Trophoblast cell (in vitro differentiated cells and primary cell): ENCODE measurements around the gene CMTM1.

Experiments used
- DNase-seq, 2 donors: peaks; one replicate each; pipeline ENCODE4 v3.0.0-alpha.2; 2016
- H2AFZ ChIP-seq: 2 replicates; pipeline ENCODE4 v1.6.1; 2013; ENCODE audit warnings: low read length, moderate library complexity, mild to moderate bottlenecking; ENCODE audit not compliant: insufficient read depth, poor library complexity
- H2AK5ac ChIP-seq: 2 replicates; pipeline ENCODE4 v1.6.1; 2013; ENCODE audit warnings: mild to moderate bottlenecking, low read length
- H2BK120ac ChIP-seq: 2 replicates; pipeline ENCODE4 v1.6.1; 2013; ENCODE audit warnings: low read length, mild to moderate bottlenecking, moderate library complexity; ENCODE audit not compliant: insufficient read depth, poor library complexity
- H2BK12ac ChIP-seq: 2 replicates; pipeline ENCODE4 v1.6.1; 2013; ENCODE audit warnings: mild to moderate bottlenecking, low read length, moderate library complexity
- H2BK5ac ChIP-seq: 2 replicates; pipeline ENCODE4 v1.6.1; 2013; ENCODE audit warnings: low read length, low read depth, moderate library complexity, mild to moderate bottlenecking; ENCODE audit not compliant: poor library complexity
- H3K14ac ChIP-seq: 2 replicates; pipeline ENCODE4 v1.6.1; 2013; ENCODE audit warnings: mild to moderate bottlenecking, low read length
- H3K18ac ChIP-seq: 2 replicates; pipeline ENCODE4 v1.6.1; 2013; ENCODE audit warnings: mild to moderate bottlenecking, low read length
- H3K23ac ChIP-seq: 2 replicates; pipeline ENCODE4 v1.6.1; 2013; ENCODE audit warnings: low read length
- H3K27ac ChIP-seq: 2 replicates; pipeline ENCODE4 v1.5.1; 2013; ENCODE audit warnings: low read depth, mild to moderate bottlenecking, inconsistent platforms, low read length, moderate library complexity
- H3K27me3 ChIP-seq: 2 replicates; pipeline ENCODE4 v1.6.1; 2013; ENCODE audit warnings: inconsistent platforms, mild to moderate bottlenecking, low read length, moderate library complexity; ENCODE audit not compliant: insufficient read depth
- H3K36me3 ChIP-seq, 2 experiments: 1 replicate in 1 of 2; 2 replicates in 1 of 2; pipeline ENCODE4 v1.6.1; 2013; ENCODE audit warnings: low read length in 2 of 2, mild to moderate bottlenecking in 2 of 2, moderate library complexity in 1 of 2; ENCODE audit not compliant: insufficient read depth in 2 of 2, control insufficient read depth in 1 of 2
- H3K4ac ChIP-seq: 2 replicates; pipeline ENCODE4 v1.6.1; 2013; ENCODE audit warnings: low read depth, mild to moderate bottlenecking, low read length, moderate library complexity
- H3K4me1 ChIP-seq, 2 experiments: 1 replicate in 1 of 2; 2 replicates in 1 of 2; pipeline ENCODE4 v1.6.1; 2013; ENCODE audit warnings: low read length in 2 of 2, mild to moderate bottlenecking in 2 of 2, moderate library complexity in 1 of 2; ENCODE audit not compliant: insufficient read depth in 2 of 2, control insufficient read depth in 1 of 2
- H3K4me2 ChIP-seq: 2 replicates; pipeline ENCODE4 v1.6.1; 2013; ENCODE audit warnings: inconsistent platforms, mild to moderate bottlenecking, low read length, moderate library complexity
- H3K4me3 ChIP-seq: 2 replicates; pipeline ENCODE4 v1.5.1; 2013; ENCODE audit warnings: mild to moderate bottlenecking, low read depth, low read length, inconsistent platforms
- H3K79me1 ChIP-seq: one replicate; pipeline ENCODE4 v1.6.1; 2013; ENCODE audit warnings: low read length
- H3K79me2 ChIP-seq: 2 replicates; pipeline ENCODE4 v1.6.1; 2013; ENCODE audit warnings: low read length, mild to moderate bottlenecking; ENCODE audit not compliant: control insufficient read depth, insufficient read depth, poor library complexity
- H3K9ac ChIP-seq: 2 replicates; pipeline ENCODE4 v1.6.1; 2013; ENCODE audit warnings: mild to moderate bottlenecking, low read length
- H3K9me3 ChIP-seq: 2 replicates; pipeline ENCODE4 v1.6.1; 2013; ENCODE audit warnings: low read depth, mild to moderate bottlenecking, control low read depth, inconsistent platforms, low read length; ENCODE audit not compliant: insufficient read depth
- H4K12ac ChIP-seq: 2 replicates; pipeline ENCODE4 v1.6.1; 2013; ENCODE audit warnings: low read depth, mild to moderate bottlenecking, low read length, moderate library complexity
- H4K8ac ChIP-seq: 2 replicates; pipeline ENCODE4 v1.6.1; 2013; ENCODE audit warnings: low read depth, mild to moderate bottlenecking, low read length, moderate library complexity
- H4K91ac ChIP-seq: one replicate; pipeline ENCODE4 v1.6.1; 2013; ENCODE audit warnings: low read depth, mild to moderate bottlenecking, low read length, moderate library complexity
- WGBS: extraction: QIAGEN DNeasy Blood & Tissue Kit; methylation state at CpG from one replicate; pipeline ENCODE4 v1.1.7; 2013; ENCODE audit warnings: missing lambda C conversion rate; ENCODE audit not compliant: insufficient read length, insufficient coverage; ENCODE audit errors: extremely low coverage; 5-methylcytosine and 5-hydroxymethylcytosine counted together

Gene CMTM1

GRCh38 chr16:66580605-66581209 is 14.5 kb downstream of the CMTM1 start:
- no peak overlapping the region for H2AK5ac ChIP-seq
- no peak overlapping the region for H3K4me2 ChIP-seq
- H2AFZ ChIP-seq = no peak overlapping the region
- no peak overlapping the region for H2BK5ac ChIP-seq
- H3K27ac ChIP-seq = no peak overlapping the region
- H2BK120ac ChIP-seq = no peak overlapping the region
- no peak overlapping the region for H3K14ac ChIP-seq
- no peaks in the 10 kb centered on the region for H3K9me3 ChIP-seq
- WGBS = no CpG with 5 or more reads among the region's 4 CpGs
- H3K4ac ChIP-seq = no peak overlapping the region
- no peaks in the 10 kb centered on the region for H3K79me2 ChIP-seq
- no peak overlapping the region for H3K23ac ChIP-seq
- H4K8ac ChIP-seq = no peak overlapping the region
- H3K79me1 ChIP-seq = no peaks in the 10 kb centered on the region
- H3K4me3 ChIP-seq = no peak overlapping the region
- H3K9ac ChIP-seq = no peak overlapping the region
- H2BK12ac ChIP-seq = no peak overlapping the region
- H4K91ac ChIP-seq = no peak overlapping the region
- H3K4me1 ChIP-seq = peaks cover 4 to 5% of the 10 kb centered on the region in 2 experiments
- H4K12ac ChIP-seq = no peak overlapping the region
- H3K36me3 ChIP-seq = no peaks in the 10 kb centered on the region
- DNase-seq = peak; percentile 9 to 56
- peaks cover 2% of the 10 kb centered on the region for H3K27me3 ChIP-seq
- H3K18ac ChIP-seq = no peak overlapping the region

DNA sequence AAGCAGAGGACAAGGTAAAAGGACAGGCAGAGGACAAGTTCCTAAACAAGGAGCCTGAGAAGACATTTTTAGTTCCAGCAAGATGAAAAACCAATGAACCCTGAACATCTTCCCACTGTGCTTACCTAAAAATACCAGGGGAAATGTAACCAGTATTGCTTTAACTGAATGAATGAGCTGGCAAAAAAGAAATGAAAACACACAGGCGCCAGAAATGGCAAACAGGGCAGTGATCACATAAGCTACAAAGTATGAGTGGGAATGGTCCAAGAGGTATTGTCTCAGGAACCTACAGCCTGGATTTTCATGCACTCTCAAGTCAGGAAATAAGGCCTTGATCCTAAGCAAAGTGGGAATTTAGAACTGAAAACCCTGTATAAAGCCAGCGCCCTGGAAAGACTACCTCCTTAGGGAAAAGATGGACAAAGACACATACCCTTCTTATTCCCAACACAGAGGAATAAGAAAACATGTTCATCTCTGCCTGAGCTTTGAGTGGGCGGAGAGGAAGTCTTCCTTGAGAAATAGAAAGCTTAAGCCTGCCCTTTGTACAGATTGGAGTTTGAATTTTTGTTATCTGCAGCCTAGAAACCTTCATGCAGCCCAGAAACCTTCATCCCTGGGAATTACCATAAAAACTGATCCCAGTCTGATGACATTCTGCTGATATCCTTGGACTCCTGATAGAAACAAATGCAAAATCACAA is 15.2 kb downstream of the CMTM1 start:
- H3K36me3 ChIP-seq = no peaks in the 10 kb centered on the region
- H3K27ac ChIP-seq = no peak overlapping the region
- no peak overlapping the region for H2AK5ac ChIP-seq
- no CpG with 5 or more reads among the region's 3 CpGs for WGBS
- H3K27me3 ChIP-seq = peaks cover 2% of the 10 kb centered on the region
- no peak overlapping the region for H3K23ac ChIP-seq
- H3K4ac ChIP-seq = no peak overlapping the region
- DNase-seq = no peak
- H2AFZ ChIP-seq = no peak overlapping the region
- no peak overlapping the region for H3K18ac ChIP-seq
- H3K9me3 ChIP-seq = no peaks in the 10 kb centered on the region
- no peak overlapping the region for H2BK5ac ChIP-seq
- H3K14ac ChIP-seq = no peak overlapping the region
- H4K91ac ChIP-seq = no peak overlapping the region
- H2BK120ac ChIP-seq = no peak overlapping the region
- no peak overlapping the region for H3K4me3 ChIP-seq
- no peak overlapping the region for H4K8ac ChIP-seq
- H2BK12ac ChIP-seq = no peak overlapping the region
- H3K4me2 ChIP-seq = no peak overlapping the region
- H3K79me1 ChIP-seq = no peaks in the 10 kb centered on the region
- no peak overlapping the region for H4K12ac ChIP-seq
- no peak overlapping the region for H3K9ac ChIP-seq
- H3K79me2 ChIP-seq = no peaks in the 10 kb centered on the region
- H3K4me1 ChIP-seq = peaks cover 4 to 5% of the 10 kb centered on the region in 2 experiments

GRCh38 chr16:66585481-66586239 is 19.4 kb downstream of the CMTM1 start:
- no peak overlapping the region for H2BK12ac ChIP-seq

GRCh38 chr16:66587881-66588600 is 21.8 kb downstream of the CMTM1 start:
- WGBS = no CpG with 5 or more reads among the region's 7 CpGs
- no peak overlapping the region for H4K91ac ChIP-seq
- DNase-seq = no peak
- H2BK120ac ChIP-seq = no peak overlapping the region
- no peaks in the 10 kb centered on the region for H3K79me1 ChIP-seq
- H3K27me3 ChIP-seq = no peaks in the 10 kb centered on the region
- H2AK5ac ChIP-seq = no peak overlapping the region
- no peak overlapping the region for H2BK5ac ChIP-seq
- no peak overlapping the region for H3K14ac ChIP-seq
- H3K23ac ChIP-seq = no peak overlapping the region
- H2AFZ ChIP-seq = no peak overlapping the region
- no peak overlapping the region for H3K4me3 ChIP-seq
- H3K9me3 ChIP-seq = no peaks in the 10 kb centered on the region
- no peaks in the 10 kb centered on the region for H3K79me2 ChIP-seq
- H3K4me1 ChIP-seq = no peaks in the 10 kb centered on the region
- no peak overlapping the region for H2BK12ac ChIP-seq
- no peaks in the 10 kb centered on the region for H3K36me3 ChIP-seq
- no peak overlapping the region for H3K4me2 ChIP-seq
- H4K8ac ChIP-seq = no peak overlapping the region
- H3K4ac ChIP-seq = no peak overlapping the region
- no peak overlapping the region for H3K9ac ChIP-seq
- H3K27ac ChIP-seq = no peak overlapping the region
- H4K12ac ChIP-seq = no peak overlapping the region
- H3K18ac ChIP-seq = no peak overlapping the region

More at GRCh38 chr16:66585481-66586239, 19.4 kb downstream of the CMTM1 start:
- Histone ChIP-seq H4K8ac (no peak overlapping the region), H3K79me1 (no peaks in the 10 kb centered on the region), H3K4me1 (peaks cover 3% of the 10 kb centered on the region in 2 experiments), H2BK120ac (no peak overlapping the region), H3K23ac (no peak overlapping the region), H3K14ac (no peak overlapping the region), H3K9ac (no peak overlapping the region), H3K4me3 (no peak overlapping the region), H2BK5ac (no peak overlapping the region), H4K12ac (no peak overlapping the region), H2AK5ac (no peak overlapping the region), H3K4me2 (no peak overlapping the region), H3K4ac (no peak overlapping the region), H3K9me3 (no peaks in the 10 kb centered on the region), H2AFZ (no peak overlapping the region), H3K79me2 (no peaks in the 10 kb centered on the region), H3K27me3 (no peaks in the 10 kb centered on the region), H4K91ac (no peak overlapping the region), H3K18ac (no peak overlapping the region), H3K36me3 (no peaks in the 10 kb centered on the region), H3K27ac (no peak overlapping the region)
- no CpG with 5 or more reads among the region's 10 CpGs for WGBS
- DNase-seq = no peak
